ENCODE results near the gene H19.

DNA sequence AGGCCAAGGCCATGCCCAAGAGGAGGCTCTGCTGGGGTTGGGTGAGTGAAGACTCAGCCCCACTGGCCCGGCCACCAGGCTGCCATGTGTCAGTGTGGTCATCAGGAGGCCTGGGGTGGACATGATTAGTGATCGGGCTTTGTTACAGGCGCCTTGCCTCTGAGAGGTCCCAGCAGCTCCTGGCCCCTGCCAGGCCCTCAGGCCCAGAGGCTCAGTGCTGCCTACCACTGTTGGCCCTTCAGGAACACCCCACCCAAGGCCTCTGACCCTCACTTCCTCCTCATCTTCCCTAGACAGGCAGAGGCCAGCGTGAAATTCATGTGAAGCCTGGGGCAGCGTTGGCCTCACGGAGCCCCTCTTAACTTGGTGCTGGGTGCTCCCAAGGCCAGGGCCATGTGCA, 48.3 kb downstream of the H19 start:
- TF ChIP-seq CREB1 (IDR thresholded peaks at IDR 0.05): no peak
- TF ChIP-seq CTCF (IDR thresholded peaks at IDR 0.05; ENCODE audit: control extremely low read depth in 1 of 3, insufficient read depth in 1 of 3, low read depth in 1 of 3, low read length in 3 of 3): no peak
- TF ChIP-seq POLR2A (IDR thresholded peaks at IDR 0.05; ENCODE audit: control extremely low read depth in 1 of 2, low read depth in 2 of 2, low read length in 2 of 2): no peak
- no peak for TF ChIP-seq TAF7 (optimal IDR thresholded peaks at IDR 0.05; ENCODE audit: borderline replicate concordance, low read depth, low read length)
- TF ChIP-seq EP300 (IDR thresholded peaks at IDR 0.05; ENCODE audit: borderline replicate concordance in 1 of 2, low read depth in 2 of 2, low read length in 2 of 2): no peak
- TF ChIP-seq CHD1 (IDR thresholded peaks at IDR 0.05; ENCODE audit: low read depth, low read length): no peak
- no peak for TF ChIP-seq RFX5 (IDR thresholded peaks at IDR 0.05; ENCODE audit: borderline replicate concordance, low read depth, low read length)
- TF ChIP-seq CHD2 (IDR thresholded peaks at IDR 0.05; ENCODE audit: low read length): no peak
- TF ChIP-seq, protein P1, sequence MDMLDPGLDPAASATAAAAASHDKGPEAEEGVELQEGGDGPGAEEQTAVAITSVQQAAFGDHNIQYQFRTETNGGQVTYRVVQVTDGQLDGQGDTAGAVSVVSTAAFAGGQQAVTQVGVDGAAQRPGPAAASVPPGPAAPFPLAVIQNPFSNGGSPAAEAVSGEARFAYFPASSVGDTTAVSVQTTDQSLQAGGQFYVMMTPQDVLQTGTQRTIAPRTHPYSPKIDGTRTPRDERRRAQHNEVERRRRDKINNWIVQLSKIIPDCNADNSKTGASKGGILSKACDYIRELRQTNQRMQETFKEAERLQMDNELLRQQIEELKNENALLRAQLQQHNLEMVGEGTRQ (IDR thresholded peaks at IDR 0.05; ENCODE audit: low read length): no peak
- TF ChIP-seq, protein P2, sequence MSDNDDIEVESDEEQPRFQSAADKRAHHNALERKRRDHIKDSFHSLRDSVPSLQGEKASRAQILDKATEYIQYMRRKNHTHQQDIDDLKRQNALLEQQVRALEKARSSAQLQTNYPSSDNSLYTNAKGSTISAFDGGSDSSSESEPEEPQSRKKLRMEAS (IDR thresholded peaks at IDR 0.05): no peak
